SK-N-SH (cell line): ENCODE measurements around the gene BMI1. TPM values are rescaled to one million over a fixed set of nuclear protein-coding genes. Genes with fewer than 3 reads are reported as not detected.
A peak's percentile ranks its signal among the peaks of the same experiment; 100 is the strongest.

Source experiments
- CTCF ChIA-PET: fragments of 300-600, 350-600 bp; formaldehyde crosslinking; extraction: SDS; loops from one replicate; lab custom pipeline; 2021; lab: Yijun Ruan, JAX
- POLR2A ChIA-PET: fragments of 350-600 bp; sonication (Branson Sonifier 250); formaldehyde crosslinking; extraction: SDS; loops from one replicate; lab custom pipeline; 2020; ENCODE audit warnings: antibody characterized with exemption, inconsistent platforms; lab: Yijun Ruan, JAX
- DNase-seq: peaks from one replicate; pipeline ENCODE4 v3.0.0; 2012
- H2AFZ ChIP-seq: fragments of 200-600 bp; sonication (generic); 2 replicates; pipeline ENCODE4 v1.8.1; 2016; ENCODE audit warnings: antibody characterized with exemption, mild to moderate bottlenecking, low read depth
- H3F3A ChIP-seq: fragments of 200-600 bp; sonication (generic); replicated peaks from 2 replicates; pipeline ENCODE3; 2016; ENCODE audit warnings: antibody characterized with exemption, mild to moderate bottlenecking; ENCODE audit not compliant: insufficient read depth
- H3K27ac ChIP-seq, 2 experiments: fragments of 200-500 bp in 1 of 2; fragments of 200-600 bp in 1 of 2; sonication (Bioruptor generic) in 1 of 2; sonication (generic), shearing (Covaris generic) in 1 of 2; 2 replicates each; pipeline versions ENCODE4 v1.5.1 to v1.6.1; 2014 to 2016; ENCODE audit warnings: low read depth in 2 of 2, inconsistent platforms in 1 of 2, low read length in 1 of 2, mild to moderate bottlenecking in 1 of 2, mixed read lengths in 1 of 2
- H3K27me3 ChIP-seq: fragments of 200-600 bp; sonication (generic), shearing (Covaris generic); 2 replicates; pipeline ENCODE4 v1.6.1; 2016; ENCODE audit warnings: mixed run types; ENCODE audit not compliant: insufficient read depth
- H3K36me3 ChIP-seq, 2 experiments: fragments of 200-500 bp in 1 of 2; fragments of 200-600 bp in 1 of 2; sonication (Bioruptor generic) in 1 of 2; sonication (generic) in 1 of 2; replicated peaks in 1 of 2; 2 replicates each; pipeline versions ENCODE3 to v1.5.1; 2014 to 2016; ENCODE audit warnings: low read length in 1 of 2, mild to moderate bottlenecking in 1 of 2; ENCODE audit not compliant: insufficient read depth in 2 of 2, control insufficient read depth in 1 of 2
- H3K4me1 ChIP-seq, 2 experiments: fragments of 200-500 bp in 1 of 2; fragments of 200-600 bp in 1 of 2; sonication (Bioruptor generic) in 1 of 2; sonication (generic), shearing (Covaris generic) in 1 of 2; 2 replicates each; pipeline versions ENCODE4 v1.5.1 to v1.6.1; 2014 to 2016; ENCODE audit warnings: low read depth in 1 of 2, low read length in 1 of 2, mixed run types in 1 of 2; ENCODE audit not compliant: insufficient read depth in 2 of 2, control insufficient read depth in 1 of 2
- H3K4me2 ChIP-seq: fragments of 200-600 bp; sonication (generic), shearing (Covaris generic); 2 replicates; pipeline ENCODE4 v1.6.1; 2017; ENCODE audit warnings: mixed run types
- H3K4me3 ChIP-seq, 2 experiments: fragments of 200-500 bp in 1 of 2; fragments of 200-600 bp in 1 of 2; sonication (Bioruptor generic) in 1 of 2; sonication (generic), shearing (Covaris generic) in 1 of 2; 2 replicates each; pipeline versions ENCODE4 v1.5.1 to v1.8.1; 2014 to 2016; ENCODE audit warnings: low read depth in 2 of 2, inconsistent platforms in 1 of 2, low read length in 1 of 2, mild to moderate bottlenecking in 1 of 2, mixed read lengths in 1 of 2, moderate library complexity in 1 of 2
- H3K79me2 ChIP-seq: fragments of 200-600 bp; sonication (generic); 2 replicates; pipeline ENCODE4 v1.8.1; 2017; ENCODE audit warnings: mild to moderate bottlenecking; ENCODE audit not compliant: insufficient read depth
- H3K9ac ChIP-seq: fragments of 200-600 bp; sonication (generic); 2 replicates; pipeline ENCODE4 v1.6.1; 2017; ENCODE audit warnings: mixed run types
- H3K9me2 ChIP-seq: fragments of 200-600 bp; sonication (generic); 2 replicates; pipeline ENCODE4 v1.6.1; 2017; ENCODE audit warnings: mixed run types
- H3K9me3 ChIP-seq: fragments of 200-600 bp; sonication (generic); 2 replicates; pipeline ENCODE4 v1.6.1; 2017; ENCODE audit warnings: mixed run types, mild to moderate bottlenecking, moderate library complexity
- H4K20me1 ChIP-seq: fragments of 200-600 bp; sonication (generic); 2 replicates; pipeline ENCODE4 v1.6.1; 2017; ENCODE audit warnings: mild to moderate bottlenecking, mixed run types; ENCODE audit not compliant: insufficient read depth
- CTCF ChIP-seq: fragments of 200-600 bp; sonication (generic); IDR thresholded peaks from 2 replicates; pipeline ENCODE4 v1.6.1; 2017; ENCODE audit warnings: antibody characterized with exemption, mild to moderate bottlenecking, moderate library complexity
- FOXM1 ChIP-seq: IDR thresholded peaks from 2 replicates; pipeline ENCODE4 v1.4.0; 2012; ENCODE audit warnings: low read depth, mild to moderate bottlenecking
- GABPA ChIP-seq: IDR thresholded peaks from 2 replicates; pipeline ENCODE4 v1.4.0; 2012; ENCODE audit warnings: low read depth, mild to moderate bottlenecking
- GATA2 ChIP-seq: sonication (generic); formaldehyde crosslinking; IDR thresholded peaks from 2 replicates; pipeline ENCODE4 v1.5.0; 2020; ENCODE audit warnings: mild to moderate bottlenecking, missing genetic modification reagents
- MEF2A ChIP-seq: IDR thresholded peaks from 2 replicates; pipeline ENCODE4 v1.4.0; 2012; ENCODE audit warnings: low read depth, borderline replicate concordance
- RFX5 ChIP-seq: IDR thresholded peaks from 2 replicates; pipeline ENCODE4 v1.6.1; 2012; ENCODE audit warnings: mild to moderate bottlenecking, improper control_type of control experiment, low read length
- RXRA ChIP-seq: IDR thresholded peaks from 2 replicates; pipeline ENCODE4 v1.4.0; 2012; ENCODE audit warnings: low read depth, mild to moderate bottlenecking, borderline replicate concordance
- SIN3A ChIP-seq: IDR thresholded peaks from 2 replicates; pipeline ENCODE4 v1.6.1; 2012; ENCODE audit warnings: low read depth, mild to moderate bottlenecking, low read length, moderate library complexity, borderline replicate concordance
- SMC3 ChIP-seq: IDR thresholded peaks from 2 replicates; pipeline ENCODE4 v1.6.1; 2012; ENCODE audit warnings: low read depth, low read length, improper control_type of control experiment
- TEAD4 ChIP-seq: IDR thresholded peaks from 2 replicates; pipeline ENCODE4 v1.4.0; 2012; ENCODE audit warnings: mild to moderate bottlenecking, borderline replicate concordance; ENCODE audit not compliant: insufficient read depth
- ZBTB33 ChIP-seq: IDR thresholded peaks from 2 replicates; pipeline ENCODE4 v1.4.0; 2012; ENCODE audit warnings: low read depth, borderline replicate concordance
- WGBS: methylation state at CpG from one replicate; pipeline ENCODE4 v1.1.6; 2017; ENCODE audit warnings: low lambda C conversion rate; 5-methylcytosine and 5-hydroxymethylcytosine counted together
- polyA plus RNA-seq, 3 experiments: library from polyadenylated mRNA; depleted of rRNA; stranded (reverse); fragments of >200 nt; gene quantifications; 2 replicates each; pipeline ENCODE4 v1.2.3, GENCODE V29; 2012

The BMI1 gene
- polyA plus RNA-seq, 1 of the 3 experiments (the other 2 are of a cell fraction) = 15.5 TPM

- Histone ChIP-seq H3K36me3 (no peaks in the 10 kb centered on the region), H3K9me2 (no peaks in the 10 kb centered on the region), H2AFZ (peak overlapping the region; percentile 88), H3F3A (no peaks in the 10 kb centered on the region), H3K9me3 (no peaks in the 10 kb centered on the region), H3K9ac (peak overlapping the region; percentile 90), H4K20me1 (no peaks in the 10 kb centered on the region), H3K27ac (peak overlapping the region; percentile 91 to 92), H3K27me3 (peaks cover 58% of the 10 kb centered on the region), H3K4me3 (peak overlapping the region; percentile 72 to 84), H3K4me1 (peaks cover 0 to 13% of the 10 kb centered on the region in 2 experiments; a peak in 2 of 4 replicates), H3K79me2 (no peaks in the 10 kb centered on the region), H3K4me2 (peak overlapping the region; percentile 96)
- TF ChIP-seq RFX5 (no peak), GABPA (0 out of 2 replicates have a peak, but pooled peaks have one; percentile 1)
- WGBS = 9% methylated on average over 23 of the region's 40 CpGs
- POLR2A ChIA-PET = no interaction called here
- CTCF ChIA-PET = interaction anchor here (1.3 to 2.0 kb wide), 5 partner anchors 22 to 648 kb away, joined by 4 to 13 read pairs (median 4); no protein-coding TSS in a partner anchor
- DNase-seq = peak; percentile 79
Observed at GRCh38 chr10:22341190-22341925, 20.5 kb downstream of the BMI1 start.

- Histone ChIP-seq H3K9me3 (no peaks in the 10 kb centered on the region), H3K4me1 (peaks cover 0 to 13% of the 10 kb centered on the region in 2 experiments; a peak in 2 of 4 replicates), H3K4me2 (peak overlapping the region; percentile 96; the same call in 1 of the 2 replicates), H2AFZ (no peak overlapping the region), H3F3A (no peaks in the 10 kb centered on the region), H3K36me3 (no peaks in the 10 kb centered on the region), H4K20me1 (no peaks in the 10 kb centered on the region), H3K27ac (no peak overlapping the region), H3K9me2 (no peaks in the 10 kb centered on the region), H3K79me2 (no peaks in the 10 kb centered on the region), H3K9ac (no peak overlapping the region), H3K27me3 (peaks cover 58% of the 10 kb centered on the region), H3K4me3 (peak overlapping the region in 1 of 2 experiments; percentile 72; a peak in 1 of 4 replicates)
- TF ChIP-seq SIN3A (no peak), FOXM1 (no peak), SMC3 (no peak), ZBTB33 (no peak), CTCF (no peak), GATA2 (CRISPR knock-in tag) (no peak), RXRA (no peak), MEF2A (no peak), TEAD4 (no peak)
- no peak for DNase-seq
- WGBS = 54% methylated on average over 3 of the region's 3 CpGs
- ChIA-PET POLR2A (no interaction called here), CTCF (interaction anchor here (1.4 kb wide), 1 partner anchor 244 kb away, joined by 4 read pairs; no protein-coding TSS in a partner anchor)
Observed at GRCh38 chr10:22341926-22342196, 21.0 kb downstream of the BMI1 start.
